ENCODE results near the gene SPATA13. TPM values are rescaled to one million over a fixed set of nuclear protein-coding genes. Genes with fewer than 3 reads are reported as not detected.

SPATA13 gene
- total RNA-seq, 1 experiment from 2014 or later = 21.4 TPM

GRCh38 chr13:24185591-24186232, 25.2 kb downstream of the SPATA13 start (continued):
- no peak for TF ChIP-seq ZBTB33 (IDR thresholded peaks at IDR 0.05; ENCODE audit: extremely low read depth, insufficient replicate concordance, low read length)
- no peak for TF ChIP-seq TCF7L2 (IDR thresholded peaks at IDR 0.05; ENCODE audit: borderline replicate concordance, extremely low read depth, insufficient read depth, insufficient read length)

GRCh38 chr13:24187185-24187584, 26.7 kb downstream of the SPATA13 start:
- H3K4me1 ChIP-seq (ENCODE audit: control insufficient read depth in 1 of 2, insufficient read depth in 2 of 2, low read length in 2 of 2) = 0 out of 4 replicates have a peak, but pooled peaks cover 0 to 6% of the 10 kb centered on the region in 2 experiments
- ChIA-PET RAD21 (ENCODE audit: low non-redundant PET in 1 of 2, low total read pairs in 2 of 2, uncharacterized antibody in 2 of 2, unreplicated experiment in 2 of 2) (no interaction called here), POLR2A (no interaction called here), CTCF (interaction anchor here (1.1 kb wide), 1 partner anchor 41 kb away, joined by 3 read pairs; no protein-coding TSS in a partner anchor)
- H3K4me3 ChIP-seq (replicated peaks in 1 of 2; ENCODE audit: low read depth in 1 of 2, low read length in 2 of 2) = no peak overlapping the region
- H3K79me2 ChIP-seq (ENCODE audit: insufficient read depth, low read length) = peaks cover 59% of the 10 kb centered on the region
- DNase-seq (ENCODE audit: low read depth, low spot score) (no peak), ATAC-seq (no peak)
- TF ChIP-seq RAD21 (IDR thresholded peaks at IDR 0.05; ENCODE audit: low read depth) (no peak), ATF3 (IDR thresholded peaks at IDR 0.05) (no peak), EZH2phosphoT487 (IDR thresholded peaks at IDR 0.05; ENCODE audit: borderline replicate concordance) (no peak), ZBTB33 (IDR thresholded peaks at IDR 0.05; ENCODE audit: extremely low read depth, insufficient replicate concordance, low read length) (no peak), EGR1 (IDR thresholded peaks at IDR 0.05; ENCODE audit: low read depth) (no peak), CTCF (IDR thresholded peaks at IDR 0.05 in 2 of 3, conservative IDR thresholded peaks at IDR 0.05 in 1 of 3; ENCODE audit: borderline replicate concordance in 1 of 3, insufficient read depth in 1 of 3, low read depth in 2 of 3, low read length in 2 of 3) (no peak), FOSL1 (IDR thresholded peaks at IDR 0.05; ENCODE audit: low read depth) (no peak), POLR2AphosphoS5 (IDR thresholded peaks at IDR 0.05; ENCODE audit: low read depth, low read length) (no peak), POLR2A (IDR thresholded peaks at IDR 0.05; ENCODE audit: borderline replicate concordance, extremely low read depth, insufficient read depth, insufficient read length) (no peak), JUND (IDR thresholded peaks at IDR 0.05) (no peak), EZH2 (IDR thresholded peaks at IDR 0.05) (no peak), CBX3 (IDR thresholded peaks at IDR 0.05; ENCODE audit: low read depth) (no peak), MAX (IDR thresholded peaks at IDR 0.05) (no peak), SRF (IDR thresholded peaks at IDR 0.05; ENCODE audit: low read depth) (no peak)
- no peak overlapping the region for H3K4me2 ChIP-seq (ENCODE audit: low read length)
- H3K9ac ChIP-seq (ENCODE audit: low read length) = no peak overlapping the region
- intact Hi-C loops (cut with micrococcal nuclease) = no loop called here
- H3K27me3 ChIP-seq (ENCODE audit: insufficient read depth, low read length) = no peaks in the 10 kb centered on the region
- H3K9me3 ChIP-seq (ENCODE audit: control insufficient read depth in 1 of 2, insufficient read depth in 1 of 2, low read depth in 1 of 2, low read length in 2 of 2) = no peaks in the 10 kb centered on the region
- no peak overlapping the region for H3K27ac ChIP-seq (ENCODE audit: low read depth, low read length)
- no peaks in the 10 kb centered on the region for H4K20me1 ChIP-seq (ENCODE audit: insufficient read depth)
- H3K9me2 ChIP-seq (ENCODE audit: insufficient read depth) = no peaks in the 10 kb centered on the region
- BruUV-seq (replicated peaks) = no TSS peak
- H3K36me3 ChIP-seq (ENCODE audit: control insufficient read depth in 1 of 2, insufficient read depth in 2 of 2, low read length in 2 of 2) = no peaks in the 10 kb centered on the region
- H2AFZ ChIP-seq (ENCODE audit: low read depth, low read length, poor library complexity, severe bottlenecking) = no peak overlapping the region

All from HCT116 (cell line).